ENCODE results near the gene WDR27. TPM values are rescaled to one million over a fixed set of nuclear protein-coding genes. Genes with fewer than 3 reads are reported as not detected.

WDR27 gene
- polyA plus RNA-seq, 3 donors: 0.95 to 20.5 (median 2.0) TPM

- Mint-ChIP-seq H3K36me3 (peaks cover 3 to 4% of the 10 kb centered on the region in 2 donors), H3K27ac (peak overlapping the region in 1 of 7 donors; percentile 63), H3K4me1 (no peaks in the 10 kb centered on the region), H3K4me3 (no peak overlapping the region), H3K9me3 (peaks cover 0 to 2% (median 0%) of the 10 kb centered on the region in 7 donors), H3K27me3 (ENCODE audit: low read depth in 3 of 3) (peaks cover 0 to 1% (median 0%) of the 10 kb centered on the region in 3 donors)
- intact Hi-C loops (cut with micrococcal nuclease): no loop called here
- H3K79me2 ChIP-seq (ENCODE audit: insufficient read depth, low read length): no peaks in the 10 kb centered on the region
- no peak for TF ChIP-seq CTCF (IDR thresholded peaks at IDR 0.05)
- H3K9me3 ChIP-seq (replicated peaks in 1 of 2; ENCODE audit: control insufficient read depth in 1 of 2, insufficient read depth in 1 of 2, low read length in 2 of 2): no peaks in the 10 kb centered on the region
- H3K9ac ChIP-seq (ENCODE audit: insufficient read depth, low read length, poor library complexity, severe bottlenecking): no peak overlapping the region
- no peak overlapping the region for H3K4me3 ChIP-seq (replicated peaks in 1 of 3; ENCODE audit: low read depth in 2 of 3, low read length in 3 of 3)
- no peak overlapping the region for H3K4me2 ChIP-seq (replicated peaks; ENCODE audit: extremely low read depth, low read length, poor library complexity, severe bottlenecking)
- no peak overlapping the region for H3K27ac ChIP-seq (ENCODE audit: low read depth in 1 of 2, low read length in 2 of 2)
- H3K36me3 ChIP-seq (replicated peaks in 1 of 2; ENCODE audit: control insufficient read depth in 1 of 2, insufficient read depth in 2 of 2, low read length in 2 of 2): no peaks in the 10 kb centered on the region
- H4K20me1 ChIP-seq (ENCODE audit: insufficient read depth, low read length): no peaks in the 10 kb centered on the region
- DNase-seq: no peak
- H3K4me1 ChIP-seq (ENCODE audit: control insufficient read depth in 1 of 2, insufficient read depth in 2 of 2, low read length in 2 of 2): no peaks in the 10 kb centered on the region
- 100% methylated on average over 14 of the region's 28 CpGs for WGBS (ENCODE audit: insufficient coverage)
- no peak overlapping the region for H2AFZ ChIP-seq (ENCODE audit: insufficient read depth, low read depth, low read length, poor library complexity, severe bottlenecking)
- H3K27me3 ChIP-seq (ENCODE audit: control insufficient read depth in 2 of 2, insufficient read depth in 2 of 2, low read length in 2 of 2): no peaks in the 10 kb centered on the region
These were observed 60.3 kb downstream of the WDR27 start for GRCh38 chr6:169641461-169642085.

- Histone ChIP-seq H3K4me3 (replicated peaks in 1 of 3; ENCODE audit: low read depth in 2 of 3, low read length in 3 of 3) (no peak overlapping the region), H3K27me3 (ENCODE audit: control insufficient read depth in 2 of 2, insufficient read depth in 2 of 2, low read length in 2 of 2) (no peaks in the 10 kb centered on the region), H3K79me2 (ENCODE audit: insufficient read depth, low read length) (no peaks in the 10 kb centered on the region), H4K20me1 (ENCODE audit: insufficient read depth, low read length) (no peaks in the 10 kb centered on the region), H3K4me1 (ENCODE audit: control insufficient read depth in 1 of 2, insufficient read depth in 2 of 2, low read length in 2 of 2) (no peaks in the 10 kb centered on the region), H3K9me3 (replicated peaks in 1 of 2; ENCODE audit: control insufficient read depth in 1 of 2, insufficient read depth in 1 of 2, low read length in 2 of 2) (no peaks in the 10 kb centered on the region), H3K9ac (ENCODE audit: insufficient read depth, low read length, poor library complexity, severe bottlenecking) (no peak overlapping the region), H2AFZ (ENCODE audit: insufficient read depth, low read depth, low read length, poor library complexity, severe bottlenecking) (no peak overlapping the region), H3K27ac (ENCODE audit: low read depth in 1 of 2, low read length in 2 of 2) (no peak overlapping the region), H3K4me2 (replicated peaks; ENCODE audit: extremely low read depth, low read length, poor library complexity, severe bottlenecking) (no peak overlapping the region), H3K36me3 (replicated peaks in 1 of 2; ENCODE audit: control insufficient read depth in 1 of 2, insufficient read depth in 2 of 2, low read length in 2 of 2) (no peaks in the 10 kb centered on the region)
- Mint-ChIP-seq H3K9me3 (peaks cover 0 to 2% (median 0%) of the 10 kb centered on the region in 7 donors), H3K27me3 (ENCODE audit: low read depth in 3 of 3) (peaks cover 0 to 1% (median 0%) of the 10 kb centered on the region in 3 donors), H3K36me3 (peaks cover 3 to 4% of the 10 kb centered on the region in 2 donors), H3K27ac (peak overlapping the region in 1 of 7 donors; percentile 63), H3K4me1 (no peaks in the 10 kb centered on the region), H3K4me3 (no peak overlapping the region)
- intact Hi-C loops (cut with micrococcal nuclease): no loop called here
- 97% methylated on average over 15 of the region's 18 CpGs for WGBS (ENCODE audit: insufficient coverage)
- no peak for DNase-seq
- no peak for TF ChIP-seq CTCF (IDR thresholded peaks at IDR 0.05)
These were observed 60.8 kb downstream of the WDR27 start for GRCh38 chr6:169640983-169641382.

Data from CD14-positive monocyte (primary cell).